GM19372 (cell line): Measurements from ENCODE around the gene LMF1.

Experiments used
- ATAC-seq: cut with Tn5 transposase; IDR thresholded peaks from one replicate; pipeline ENCODE4 v1.9.1; 2021; ENCODE audit warnings: mild to moderate bottlenecking, low read depth, moderate library complexity; ENCODE audit not compliant: unreplicated experiment

LMF1 gene

DNA sequence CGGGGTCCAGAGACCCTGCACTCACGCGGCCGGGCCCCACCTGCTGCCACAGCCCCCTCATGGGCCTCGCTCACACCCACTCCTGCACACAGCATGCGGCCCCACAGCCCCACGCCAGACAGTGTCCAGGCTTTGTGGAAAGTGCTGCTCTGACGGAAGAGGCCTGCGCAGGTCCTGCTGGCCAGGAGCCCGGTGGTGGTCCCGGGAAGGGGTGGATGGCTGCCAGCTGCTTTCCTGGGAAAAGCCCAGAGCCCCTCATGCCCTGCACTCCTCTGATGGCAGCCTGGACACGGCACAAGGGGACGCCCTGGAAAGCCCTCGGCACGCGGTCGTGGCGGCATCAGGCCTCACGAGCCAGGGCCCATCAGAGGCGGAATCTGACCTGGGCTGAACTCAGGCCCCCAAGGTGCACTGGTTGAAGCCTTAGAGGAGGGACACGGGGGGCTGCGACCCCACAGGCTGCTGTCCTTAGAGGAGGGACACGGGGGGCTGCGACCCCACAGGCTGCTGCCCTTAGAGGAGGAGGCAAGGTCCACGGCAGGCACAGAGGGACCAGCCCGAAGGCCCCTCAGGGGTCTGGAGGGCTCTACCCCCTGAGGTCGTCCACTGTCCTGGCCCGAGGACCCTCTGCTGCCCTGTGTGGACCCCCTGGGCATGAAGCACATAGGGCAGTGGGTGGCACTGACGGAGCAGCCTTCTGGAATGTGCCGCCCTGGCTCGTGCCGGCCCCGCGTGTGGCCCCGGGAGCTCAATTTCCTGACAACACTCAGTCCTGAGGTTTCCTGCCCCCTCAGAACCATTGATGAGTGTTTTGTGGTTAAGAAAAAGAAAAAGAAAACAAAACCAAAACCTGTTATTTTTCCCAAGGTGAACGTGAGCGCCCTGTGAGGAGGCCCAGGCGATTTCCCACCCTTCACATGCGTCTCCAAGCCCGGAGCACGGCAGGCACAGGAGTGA is 32.9 kb upstream of the LMF1 start:
- ATAC-seq, result no peak

DNA sequence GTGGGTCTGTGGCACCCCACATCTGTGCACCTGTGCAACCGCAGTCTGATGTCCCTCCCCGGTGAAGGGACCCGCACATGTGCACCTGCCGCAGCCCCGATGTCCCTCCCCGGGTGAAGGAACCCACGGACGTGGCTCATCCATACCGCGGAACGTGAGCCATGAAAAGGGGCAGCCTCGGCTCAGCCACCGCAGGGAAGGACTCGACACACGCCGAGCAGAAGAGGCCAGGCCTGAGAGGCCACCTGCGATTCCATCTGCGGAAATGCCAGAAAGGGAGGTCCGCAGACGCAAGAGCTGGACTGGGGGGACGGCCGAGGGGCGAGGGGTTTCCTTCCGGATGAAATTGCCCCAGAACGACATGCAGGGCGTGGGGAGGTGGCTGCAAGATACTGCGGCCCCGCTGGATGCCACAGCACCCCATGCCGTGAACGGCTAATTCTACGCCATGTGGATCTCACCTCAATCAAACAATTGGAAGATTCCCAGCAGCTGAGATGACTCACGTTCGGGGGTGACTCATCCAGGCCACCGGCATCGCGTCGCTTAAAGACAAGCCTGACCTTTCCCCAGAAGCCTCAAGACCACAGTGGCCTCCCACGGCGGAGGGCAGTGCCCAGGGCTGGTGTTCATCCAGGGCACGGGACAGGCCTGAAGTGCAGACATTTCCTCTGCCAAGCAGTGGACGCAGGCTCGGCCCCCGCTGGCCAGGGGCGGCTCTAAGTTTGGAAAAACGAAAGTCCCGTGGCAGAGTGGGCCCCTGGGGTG is 31.8 kb upstream of the LMF1 start:
- no peak for ATAC-seq

DNA sequence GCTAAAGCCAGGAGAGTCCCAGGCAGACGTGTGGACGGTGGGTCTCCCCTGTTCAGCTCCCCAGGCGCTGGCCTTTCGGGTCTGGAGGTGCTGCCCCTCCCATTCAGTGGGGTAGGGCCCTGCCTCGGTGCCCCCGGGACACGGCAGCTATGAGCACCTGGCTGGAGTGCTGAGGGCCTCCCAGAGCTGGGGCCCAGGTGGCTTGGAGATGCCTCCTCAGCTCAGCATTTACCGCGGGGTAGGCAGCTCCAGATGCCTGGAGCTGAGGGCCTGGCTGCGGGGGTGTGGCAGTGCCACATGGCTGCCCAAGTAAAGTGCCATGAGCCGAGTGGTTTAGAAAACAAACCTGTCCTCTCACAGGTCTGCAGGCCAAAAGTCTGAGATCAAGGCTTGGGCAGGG is 30.3 kb upstream of the LMF1 start:
- ATAC-seq, result no peak

GRCh38 chr16:1000608-1001007 is 29.8 kb upstream of the LMF1 start:
- ATAC-seq, result no peak

DNA sequence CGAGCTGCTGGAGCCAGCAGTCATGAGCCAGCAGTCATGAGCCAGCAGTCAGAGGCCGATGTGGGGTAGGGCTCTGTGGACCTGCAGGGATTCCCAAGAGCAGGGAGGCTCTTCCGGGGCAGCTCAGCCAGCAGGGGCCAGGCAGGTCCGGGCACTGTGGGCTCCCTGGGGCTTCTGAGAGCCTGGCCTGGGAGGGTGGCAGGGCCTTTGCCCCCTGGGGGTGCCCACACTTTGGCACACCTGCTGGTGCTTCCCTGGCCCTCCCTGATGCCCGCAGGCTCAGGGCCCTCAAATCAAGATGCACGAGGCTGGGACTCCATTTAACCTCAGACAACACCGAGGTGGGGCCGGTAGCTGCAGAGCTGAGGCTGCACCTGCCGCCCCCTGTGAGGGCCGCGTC is 28.9 kb upstream of the LMF1 start:
- ATAC-seq, result no peak

- no peak for ATAC-seq
These were observed 27.8 kb upstream of the LMF1 start for GRCh38 chr16:998615-999014.

GRCh38 chr16:998211-998610 is 27.4 kb upstream of the LMF1 start:
- ATAC-seq, result no peak

DNA sequence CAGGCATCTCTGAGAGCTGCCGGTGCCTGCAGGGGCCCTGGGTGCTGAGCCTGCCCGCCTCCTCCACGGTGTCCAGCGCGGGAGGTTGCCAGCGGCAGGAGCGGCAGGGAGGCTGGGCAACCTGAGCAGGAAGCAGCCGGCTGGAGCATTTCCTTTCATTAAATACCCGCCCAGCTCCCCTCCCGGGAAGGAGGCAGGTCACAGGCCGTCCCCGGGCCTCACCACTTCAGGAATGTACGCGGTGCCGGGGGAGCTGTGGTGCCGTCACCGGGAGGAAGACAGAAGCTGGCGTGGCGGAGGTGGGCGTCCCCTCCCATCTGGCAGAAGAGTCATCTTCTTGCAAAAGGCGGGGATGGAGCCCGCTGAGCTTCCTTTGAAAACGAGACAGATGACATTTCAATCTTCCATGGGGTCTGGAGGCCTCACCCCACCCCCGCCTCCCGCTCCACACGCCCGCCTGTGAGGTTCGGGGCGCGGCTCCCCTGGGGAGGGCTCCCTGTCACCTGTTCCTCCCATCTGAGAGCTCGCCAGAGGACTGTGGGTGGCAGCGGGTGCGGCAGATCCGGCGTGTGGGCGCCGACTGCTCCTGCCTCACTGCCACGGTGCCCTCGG is 26.8 kb upstream of the LMF1 start:
- no peak for ATAC-seq

DNA sequence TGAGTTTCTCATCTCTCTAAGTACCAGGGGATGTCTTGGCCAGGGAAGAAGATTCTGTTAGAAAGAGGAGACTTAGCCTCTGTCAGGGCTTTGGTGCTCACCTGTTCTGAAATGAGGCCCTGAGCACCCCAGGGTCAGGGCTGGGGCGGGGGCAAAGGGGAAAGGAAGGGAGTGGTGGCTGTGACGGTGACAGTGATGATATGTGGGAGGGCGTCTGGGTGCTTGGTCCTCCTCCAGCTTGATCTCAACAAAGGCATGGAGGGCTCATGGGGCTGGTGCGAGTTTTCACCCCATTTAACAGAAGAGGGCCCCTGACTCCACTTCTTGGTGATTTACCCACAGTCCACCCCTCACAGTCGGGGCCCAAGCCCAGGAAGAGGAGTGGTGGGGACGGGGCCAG is 25.9 kb upstream of the LMF1 start:
- no peak for ATAC-seq

GRCh38 chr16:995783-996182 is 25.0 kb upstream of the LMF1 start:
- no peak for ATAC-seq

DNA sequence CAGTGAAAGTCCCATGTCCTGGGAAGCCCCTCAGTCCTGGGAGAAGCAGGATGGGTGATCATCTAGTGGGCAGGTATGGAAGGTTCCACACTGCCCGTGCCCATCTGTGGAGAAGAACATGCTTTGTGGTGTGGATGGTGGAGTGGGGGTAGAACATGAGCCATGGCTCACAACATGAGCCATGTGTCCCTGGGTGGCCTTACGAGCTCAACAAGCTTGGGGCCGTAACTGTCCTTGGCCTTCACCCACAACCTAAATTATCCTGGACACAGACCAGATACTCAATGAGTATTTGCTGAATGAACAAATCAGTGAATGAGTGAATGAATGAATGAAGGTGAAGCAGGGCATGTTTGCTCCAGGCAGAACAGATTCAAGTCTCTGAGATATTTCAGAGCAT is 24.3 kb upstream of the LMF1 start:
- ATAC-seq, result no peak

DNA sequence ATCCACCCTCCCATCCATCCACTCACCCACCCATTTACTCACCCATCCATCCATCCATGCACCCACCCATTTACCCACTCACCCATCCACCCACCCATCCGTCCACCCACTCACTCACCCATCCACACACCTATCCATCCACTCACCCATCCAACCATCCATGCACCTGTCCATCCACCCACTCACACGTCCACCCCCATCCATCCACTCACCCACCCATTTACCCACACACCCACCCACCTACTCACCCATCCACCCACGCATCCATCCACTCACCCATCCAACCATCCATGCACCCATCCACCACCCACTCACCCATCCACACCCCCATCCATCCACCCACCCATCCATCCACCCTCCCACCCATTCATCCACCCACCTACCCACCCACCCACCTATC is 22.9 kb upstream of the LMF1 start:
- ATAC-seq, result no peak

- ATAC-seq, result no peak
These were observed 21.0 kb upstream of the LMF1 start for GRCh38 chr16:991773-992172.

- no peak for ATAC-seq
These were observed 20.6 kb upstream of the LMF1 start for GRCh38 chr16:991345-991744.

GRCh38 chr16:990516-991291 is 19.9 kb upstream of the LMF1 start:
- ATAC-seq, result no peak

GRCh38 chr16:989354-989814 is 18.6 kb upstream of the LMF1 start:
- no peak for ATAC-seq

GRCh38 chr16:988471-989353 is 17.9 kb upstream of the LMF1 start:
- ATAC-seq, result no peak

DNA sequence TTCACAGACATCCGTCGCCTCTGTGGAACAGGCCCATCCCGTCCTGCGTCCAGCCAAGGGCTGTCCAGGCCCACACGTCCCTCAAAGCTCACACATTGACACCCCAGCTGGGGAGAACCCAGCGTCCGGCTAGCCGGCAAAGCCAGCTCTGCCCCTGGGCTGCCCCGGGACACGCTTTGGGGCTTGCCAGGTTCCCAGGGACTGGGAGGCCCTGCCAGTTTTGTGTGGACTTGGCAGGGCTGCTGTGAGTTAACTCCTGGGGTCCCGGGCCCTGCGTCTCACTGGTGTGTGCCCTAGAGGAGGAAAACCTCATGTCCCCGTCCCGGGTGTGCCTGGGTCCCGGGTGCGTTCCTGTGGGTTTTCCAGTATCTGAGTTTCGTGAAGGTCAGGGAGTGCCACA is 17.1 kb upstream of the LMF1 start:
- ATAC-seq, result no peak

- ATAC-seq, result no peak
These were observed 16.3 kb upstream of the LMF1 start for GRCh38 chr16:986925-987582.
